Endometrial microvascular endothelial cells (primary cell): ENCODE results near the gene CYSRT1. TPM values are rescaled to one million over a fixed set of nuclear protein-coding genes. Genes with fewer than 3 reads are reported as not detected.
"Not testable (repeated sequence)": the region's sequence is repeated elsewhere in the genome, so short reads cannot be mapped to it uniquely, and the experiment has no call there.

ENCODE experiments used
- in situ Hi-C: cut with HindIII; loops from 2 replicates; pipeline ENCODE4 v1.10.0; 2017; ENCODE audit warnings: low sequenced_read_pairs, low pct_unique_long_range_greater_than_20kb; ENCODE audit errors: inconsistent ontology term
- total RNA-seq: library from RNA; depleted of rRNA; stranded (reverse); fragments of >200 nt; gene quantifications from one replicate; pipeline ENCODE4 v1.2.3, GENCODE V29; 2015; ENCODE audit errors: inconsistent ontology term

The CYSRT1 gene
- total RNA-seq, 1 donor from 2014 or later: not detected

GRCh38 chr9:137233143-137233980 lies 8.4 kb downstream of the CYSRT1 start:
- in situ Hi-C loops: no loop called here

GRCh38 chr9:137234055-137234697 lies 9.2 kb downstream of the CYSRT1 start:
- in situ Hi-C loops: no loop called here

- in situ Hi-C loops: no loop called here
These were observed 9.9 kb downstream of the CYSRT1 start for GRCh38 chr9:137234758-137235423.

- in situ Hi-C loops: no loop called here
These were observed 10.7 kb downstream of the CYSRT1 start for GRCh38 chr9:137235424-137236237.

- in situ Hi-C loops: no loop called here
These were observed 11.4 kb downstream of the CYSRT1 start for GRCh38 chr9:137236238-137236935.

- in situ Hi-C loops: no loop called here
These were observed 12.0 kb downstream of the CYSRT1 start for GRCh38 chr9:137236936-137237421.

GRCh38 chr9:137237759-137238726 lies 13.1 kb downstream of the CYSRT1 start:
- in situ Hi-C loops: no loop called here

- in situ Hi-C loops: not testable (repeated sequence)
These were observed 14.7 kb downstream of the CYSRT1 start for GRCh38 chr9:137239541-137240200.

GRCh38 chr9:137240318-137240840 lies 15.4 kb downstream of the CYSRT1 start:
- in situ Hi-C loops: no loop called here

- in situ Hi-C loops: no loop called here
These were observed 16.0 kb downstream of the CYSRT1 start, which contains the start of gene TUBB4B for GRCh38 chr9:137240841-137241489. Gene TUBB4B, plus strand, starts transcription at chr9:137241287. Its CDS starts 74 bp downstream, at chr9:137241361.

GRCh38 chr9:137241490-137242268 lies 16.7 kb downstream of the CYSRT1 start:
- in situ Hi-C loops: no loop called here

GRCh38 chr9:137242269-137243203 lies 17.6 kb downstream of the CYSRT1 start:
- in situ Hi-C loops: no loop called here

- in situ Hi-C loops: not testable (repeated sequence)
These were observed 18.3 kb downstream of the CYSRT1 start for GRCh38 chr9:137243266-137243625.
